A673 (cell line): ENCODE measurements around the gene GRK4. TPM values are rescaled to one million over a fixed set of nuclear protein-coding genes. Genes with fewer than 3 reads are reported as not detected.

Experiments used
- BruUV-seq: library from RNA; stranded (reverse); fragments of 400-500 nt; replicated peaks from 2 replicates; lab custom pipeline; 2021; lab: Mats Ljungman, UMichigan
- CTCF ChIA-PET: fragments of 300-600 bp; sonication (Branson Sonifier 250); formaldehyde crosslinking; loops from one replicate; lab custom pipeline; 2022; ENCODE audit warnings: antibody characterized with exemption; lab: Charles Lee
- POLR2A ChIA-PET: fragments of 300-600 bp; sonication (Branson Sonifier 250); formaldehyde crosslinking; loops from one replicate; lab custom pipeline; 2022; ENCODE audit warnings: antibody characterized with exemption; ENCODE audit not compliant: low non-redundant PET; lab: Charles Lee
- DNase-seq: peaks from one replicate; pipeline ENCODE4 v3.0.0-alpha.2; 2015; ENCODE audit warnings: low spot score
- H3K27ac ChIP-seq: fragments of 200-600 bp; sonication (generic); 2 replicates; pipeline ENCODE4 v1.5.1; 2016; ENCODE audit warnings: mixed run types, low read depth, mild to moderate bottlenecking, mixed read lengths, antibody characterized with exemption, low read length; ENCODE audit not compliant: poor library complexity, severe bottlenecking
- H3K27me3 ChIP-seq: fragments of 200-600 bp; sonication (generic); replicated peaks from 2 replicates; pipeline ENCODE4 v1.6.1; 2017; ENCODE audit warnings: mixed run types, low read depth, mild to moderate bottlenecking, mixed read lengths, antibody characterized with exemption, low read length; ENCODE audit not compliant: insufficient read depth, poor library complexity
- H3K36me3 ChIP-seq: fragments of 200-600 bp; sonication (generic); 2 replicates; pipeline ENCODE4 v1.6.1; 2016; ENCODE audit warnings: mixed run types, mild to moderate bottlenecking, mixed read lengths, antibody characterized with exemption, low read length; ENCODE audit not compliant: insufficient read depth, poor library complexity, severe bottlenecking
- H3K4me1 ChIP-seq: fragments of 200-600 bp; sonication (generic); 2 replicates; pipeline ENCODE4 v1.6.1; 2017; ENCODE audit warnings: mixed run types, mild to moderate bottlenecking, mixed read lengths, antibody characterized with exemption, low read length; ENCODE audit not compliant: insufficient read depth, poor library complexity, severe bottlenecking
- H3K4me3 ChIP-seq: fragments of 200-600 bp; sonication (generic); 2 replicates; pipeline ENCODE4 v1.5.1; 2016; ENCODE audit warnings: low read depth, mixed run types, mild to moderate bottlenecking, mixed read lengths, low read length; ENCODE audit not compliant: poor library complexity, severe bottlenecking
- H3K9me3 ChIP-seq: fragments of 200-600 bp; sonication (generic); 2 replicates; pipeline ENCODE4 v1.6.1; 2016; ENCODE audit warnings: mixed run types, low read depth, mild to moderate bottlenecking, mixed read lengths, antibody characterized with exemption, low read length; ENCODE audit not compliant: poor library complexity, severe bottlenecking
- EZH2 ChIP-seq: fragments of 200-600 bp; sonication (generic); IDR thresholded peaks from 2 replicates; pipeline ENCODE4 v1.6.1; 2017; ENCODE audit warnings: borderline replicate concordance, low read depth, mild to moderate bottlenecking, mixed read lengths, antibody characterized with exemption, low read length; ENCODE audit not compliant: poor library complexity, severe bottlenecking
- intact Hi-C: fragments of 100-400 bp; cut with micrococcal nuclease; formaldehyde crosslinking; loops from one replicate; pipeline ENCODE4 v1.10.0; 2022; ENCODE audit not compliant: unreplicated experiment
- total RNA-seq: library from RNA; stranded (reverse); gene quantifications from 2 replicates; pipeline ENCODE4 v1.2.3, GENCODE V29; 2021
- TF ChIP-seq, protein P1 (sequence below): fragments of 300-800, 200-600 bp; sonication (generic); conservative IDR thresholded peaks from 2 replicates; pipeline ENCODE4 v1.5.1; 2017; ENCODE audit warnings: low read depth, mild to moderate bottlenecking, antibody characterized with exemption, low read length, moderate library complexity, mixed read lengths

Gene GRK4
- total RNA-seq, 1 experiment from 2014 or later = 5.9 TPM

DNA sequence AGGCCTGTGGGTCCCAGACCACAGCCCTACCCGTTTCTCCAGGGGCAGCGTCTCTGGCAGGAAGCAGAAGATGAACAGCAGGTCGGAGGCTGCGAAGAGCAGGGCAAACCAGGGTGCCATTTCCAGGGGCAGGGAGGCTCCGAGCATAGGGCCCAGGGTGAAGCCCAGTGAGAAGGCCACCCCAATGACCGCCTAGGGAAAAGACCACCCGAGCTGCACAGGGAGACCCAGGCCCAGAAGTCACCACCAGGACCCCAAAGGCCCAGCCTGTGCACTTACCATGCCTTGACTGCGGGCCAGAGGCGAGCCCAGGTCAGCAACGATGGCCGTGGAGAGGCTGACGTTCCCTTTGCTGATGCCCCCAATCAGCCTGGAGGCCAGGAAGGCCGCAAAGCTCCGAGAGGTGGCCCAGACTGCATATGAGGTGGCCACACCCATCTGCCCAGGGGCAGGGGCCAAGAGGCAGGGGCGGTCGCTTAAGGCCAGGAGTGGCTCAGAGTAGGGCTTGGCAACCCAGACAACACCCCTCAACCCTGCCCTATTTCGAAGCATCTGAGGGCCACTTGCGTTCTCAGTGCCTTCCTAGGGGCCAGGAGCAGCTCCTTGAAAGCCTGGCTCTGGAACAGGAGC is 30.9 kb upstream of the GRK4 start:
- H3K9me3 ChIP-seq = no peaks in the 10 kb centered on the region
- DNase-seq = no peak
- H3K4me1 ChIP-seq = peaks cover 19% of the 10 kb centered on the region
- H3K27ac ChIP-seq = peak overlapping the region; percentile 73
- intact Hi-C loops = loop anchor here (2.0 kb wide), 1 partner anchor 168 kb away; no protein-coding TSS in a partner anchor
- TF ChIP-seq, protein P1, sequence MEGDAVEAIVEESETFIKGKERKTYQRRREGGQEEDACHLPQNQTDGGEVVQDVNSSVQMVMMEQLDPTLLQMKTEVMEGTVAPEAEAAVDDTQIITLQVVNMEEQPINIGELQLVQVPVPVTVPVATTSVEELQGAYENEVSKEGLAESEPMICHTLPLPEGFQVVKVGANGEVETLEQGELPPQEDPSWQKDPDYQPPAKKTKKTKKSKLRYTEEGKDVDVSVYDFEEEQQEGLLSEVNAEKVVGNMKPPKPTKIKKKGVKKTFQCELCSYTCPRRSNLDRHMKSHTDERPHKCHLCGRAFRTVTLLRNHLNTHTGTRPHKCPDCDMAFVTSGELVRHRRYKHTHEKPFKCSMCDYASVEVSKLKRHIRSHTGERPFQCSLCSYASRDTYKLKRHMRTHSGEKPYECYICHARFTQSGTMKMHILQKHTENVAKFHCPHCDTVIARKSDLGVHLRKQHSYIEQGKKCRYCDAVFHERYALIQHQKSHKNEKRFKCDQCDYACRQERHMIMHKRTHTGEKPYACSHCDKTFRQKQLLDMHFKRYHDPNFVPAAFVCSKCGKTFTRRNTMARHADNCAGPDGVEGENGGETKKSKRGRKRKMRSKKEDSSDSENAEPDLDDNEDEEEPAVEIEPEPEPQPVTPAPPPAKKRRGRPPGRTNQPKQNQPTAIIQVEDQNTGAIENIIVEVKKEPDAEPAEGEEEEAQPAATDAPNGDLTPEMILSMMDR = no peak
- TF ChIP-seq EZH2 = no peak
- H3K4me3 ChIP-seq = no peak overlapping the region
- no peaks in the 10 kb centered on the region for H3K27me3 ChIP-seq
- peaks cover 39% of the 10 kb centered on the region for H3K36me3 ChIP-seq
- no TSS peak for BruUV-seq
- CTCF ChIA-PET = no interaction called here
- POLR2A ChIA-PET = no interaction called here

DNA sequence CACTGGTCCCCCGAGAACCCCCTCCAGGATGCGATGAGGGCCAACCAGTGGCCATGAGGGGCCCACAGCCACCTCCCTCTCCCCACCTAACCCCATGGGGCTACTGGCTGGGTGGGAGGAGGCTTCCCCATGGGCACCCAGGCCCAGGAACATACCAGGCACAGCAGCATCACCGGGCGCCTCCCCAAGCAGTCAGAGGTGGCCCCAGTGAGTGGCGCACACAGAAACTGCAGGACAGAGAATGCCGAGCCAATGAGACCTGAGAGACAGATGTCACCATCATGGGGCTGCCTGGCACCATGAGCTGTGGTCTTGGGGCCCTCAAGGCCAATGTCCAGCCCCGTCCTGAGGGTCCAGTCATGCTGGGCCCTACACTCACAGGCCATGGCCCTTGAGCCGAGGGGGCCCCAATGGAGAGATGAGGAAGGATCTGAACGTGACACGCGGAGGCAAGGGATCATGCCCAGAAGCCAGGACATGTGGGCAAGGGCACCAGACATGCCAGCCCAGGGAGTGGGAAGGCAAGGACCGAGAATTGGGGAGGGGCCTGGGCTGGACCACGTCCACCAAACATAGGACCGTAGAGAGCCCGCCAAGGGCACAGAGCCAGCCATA is 30.3 kb upstream of the GRK4 start:
- Histone ChIP-seq H3K27me3 (no peaks in the 10 kb centered on the region), H3K9me3 (no peaks in the 10 kb centered on the region), H3K4me1 (peaks cover 19% of the 10 kb centered on the region), H3K27ac (peak overlapping the region; percentile 73), H3K36me3 (peaks cover 42% of the 10 kb centered on the region), H3K4me3 (peak overlapping the region; percentile 71)
- ChIA-PET POLR2A (no interaction called here), CTCF (no interaction called here)
- no TSS peak for BruUV-seq
- TF ChIP-seq EZH2 = no peak
- TF ChIP-seq, protein P1 = no peak
- intact Hi-C loops = loop anchor here (2.0 kb wide), 1 partner anchor 168 kb away; no protein-coding TSS in a partner anchor
- DNase-seq = no peak

DNA sequence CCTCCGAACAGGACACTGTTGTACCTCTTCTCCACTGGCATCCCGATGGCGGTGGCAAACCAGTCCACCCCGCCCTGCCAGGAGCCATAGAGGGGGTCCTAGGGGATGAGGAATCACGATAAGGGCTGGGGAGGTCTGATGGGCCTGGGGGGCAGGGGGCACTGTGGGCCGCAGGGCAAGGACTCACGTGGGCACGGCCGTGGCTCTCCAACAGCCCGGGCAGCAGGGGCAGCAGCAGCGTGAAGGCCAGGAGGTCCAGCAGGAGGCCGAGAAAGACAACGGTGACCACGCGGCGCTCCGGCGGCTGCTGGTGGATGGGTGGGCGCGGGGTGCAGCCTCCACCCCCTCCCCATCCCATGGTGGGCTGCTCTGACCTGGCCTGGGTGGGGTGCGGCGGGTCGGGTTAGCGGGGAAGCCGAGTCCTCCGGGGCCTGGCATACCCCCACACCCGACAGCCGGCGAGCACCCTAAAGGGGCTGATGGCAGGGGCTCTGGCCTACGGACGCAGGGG is 29.8 kb upstream of the GRK4 start:
- Histone ChIP-seq H3K36me3 (peaks cover 40% of the 10 kb centered on the region), H3K27me3 (no peaks in the 10 kb centered on the region), H3K27ac (peak overlapping the region; percentile 73), H3K4me1 (peaks cover 19% of the 10 kb centered on the region), H3K4me3 (peak overlapping the region; percentile 71), H3K9me3 (no peaks in the 10 kb centered on the region)
- intact Hi-C loops = loop anchor here (2.0 kb wide), 1 partner anchor 169 kb away; no protein-coding TSS in a partner anchor
- ChIA-PET POLR2A (no interaction called here), CTCF (no interaction called here)
- TF ChIP-seq EZH2 = no peak
- TF ChIP-seq, protein P1 = no peak
- no TSS peak for BruUV-seq
- no peak for DNase-seq
